ENCODE measurements around the gene CRYAB.

The CRYAB gene

DNA sequence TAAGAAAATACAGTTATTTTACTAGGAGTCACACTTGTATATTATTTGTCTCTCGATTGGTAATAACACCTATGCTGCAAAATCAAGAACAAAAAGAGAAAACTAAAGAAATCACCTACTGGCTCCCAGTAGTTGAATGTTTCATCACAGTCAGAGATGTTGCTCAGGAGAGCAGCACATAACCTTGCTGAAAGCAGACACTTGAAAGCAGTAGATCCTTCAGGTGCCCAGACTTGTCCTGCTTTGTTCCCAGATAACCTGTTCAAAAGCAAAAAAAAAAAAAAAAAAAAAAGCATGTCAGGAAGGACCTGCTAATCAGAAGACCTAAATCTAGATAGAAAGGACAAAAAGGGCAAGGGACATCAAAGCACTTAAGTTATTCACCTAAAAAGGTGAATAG lies 41.5 kb downstream of the CRYAB start:
- ChIA-PET POLR2A (ENCODE audit: low non-redundant PET) (no interaction called here), CTCF (interaction anchor here (0.7 to 2.9 kb wide), 5 partner anchors 47 to 751 kb away, joined by 3 to 15 read pairs (median 4); no protein-coding TSS in a partner anchor)
- no peak for TF ChIP-seq CTCF (conservative IDR thresholded peaks at IDR 0.05; ENCODE audit: low read depth)
- H3K27ac ChIP-seq = peak overlapping the region; percentile 37; the same call in 1 of the 2 replicates
- no peak for DNase-seq (ENCODE audit: low spot score)

- POLR2A ChIA-PET (ENCODE audit: low non-redundant PET) = no interaction called here
- no peak for DNase-seq (ENCODE audit: low spot score)
- TF ChIP-seq CTCF (conservative IDR thresholded peaks at IDR 0.05; ENCODE audit: low read depth) = no peak
- CTCF ChIA-PET = no interaction called here
- no peak overlapping the region for H3K27ac ChIP-seq
Measured at GRCh38 chr11:111860257-111860656, 51.3 kb downstream of the CRYAB start.
